ENCODE results near the gene SETBP1. TPM values are rescaled to one million over a fixed set of nuclear protein-coding genes. Genes with fewer than 3 reads are reported as not detected.

Gene SETBP1
- total and polyA plus RNA-seq, 2 of the 4 experiments (the other 2 are of a cell fraction), result 0.19 to 0.36 TPM

DNA sequence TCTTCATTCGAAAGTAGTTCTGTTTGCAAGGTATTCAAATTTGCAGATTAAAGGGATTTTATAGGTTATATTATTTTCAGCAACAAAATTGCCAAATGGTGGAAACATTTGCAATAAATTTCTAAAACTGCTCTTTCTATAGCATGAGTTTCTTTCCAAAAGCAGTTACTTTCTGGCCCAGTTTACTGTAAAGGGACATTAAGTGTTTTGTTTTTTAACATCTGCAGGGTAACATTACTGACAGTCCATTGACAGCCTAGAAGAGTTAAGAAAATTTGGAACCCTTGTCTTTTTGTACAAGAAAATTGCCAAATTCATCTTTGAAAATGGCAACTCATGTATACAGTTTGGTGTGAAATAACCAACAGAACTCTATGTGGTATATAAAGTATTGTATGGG is 375.1 kb downstream of the SETBP1 start:
- Histone ChIP-seq H4K5ac (ENCODE audit: low read depth, low read length) (no peak overlapping the region), H3K9ac (ENCODE audit: low read depth, low read length) (no peak overlapping the region), H3K9me1 (ENCODE audit: insufficient read depth, low read length) (no peaks in the 10 kb centered on the region; the same call in 1 of the 2 replicates), H3K18ac (ENCODE audit: low read depth, low read length) (no peak overlapping the region), H4K91ac (ENCODE audit: insufficient read depth, low read depth, low read length) (no peak overlapping the region), H3K9me3 (ENCODE audit: control insufficient read depth, insufficient read depth, low read length) (no peaks in the 10 kb centered on the region), H2BK15ac (ENCODE audit: low read depth, low read length) (no peak overlapping the region), H2BK120ac (ENCODE audit: low read depth, low read length) (no peak overlapping the region), H3K14ac (replicated peaks; ENCODE audit: low read depth, low read length) (no peak overlapping the region), H3K27me3 (ENCODE audit: control insufficient read depth, insufficient read depth, low read length) (no peaks in the 10 kb centered on the region), H2AK5ac (ENCODE audit: low read depth, low read length) (no peak overlapping the region), H3K36me3 (ENCODE audit: control insufficient read depth, insufficient read depth, low read length) (no peaks in the 10 kb centered on the region), H4K20me1 (ENCODE audit: insufficient read depth, low read length) (no peaks in the 10 kb centered on the region), H2AFZ (replicated peaks; ENCODE audit: low read length, poor library complexity) (no peak overlapping the region), H4K8ac (ENCODE audit: low read depth in 2 of 2, low read length in 2 of 2) (no peak overlapping the region), H3K56ac (ENCODE audit: extremely low read depth, insufficient read depth, low read length) (no peak overlapping the region), H3K23ac (ENCODE audit: low read depth, low read length) (no peak overlapping the region), H2AK9ac (replicated peaks; ENCODE audit: low read depth, low read length, poor library complexity) (no peak overlapping the region), H3K4me3 (ENCODE audit: insufficient read depth, low read depth, low read length) (no peak overlapping the region), H3K79me1 (ENCODE audit: low read depth in 1 of 2, low read length in 2 of 2) (no peaks in the 10 kb centered on the region), H3K27ac (ENCODE audit: insufficient read depth, low read length) (no peak overlapping the region), H3K4ac (ENCODE audit: low read depth, low read length) (no peak overlapping the region), H3K4me1 (ENCODE audit: control insufficient read depth, insufficient read depth, low read length) (peaks cover 15% of the 10 kb centered on the region; the same call in 1 of the 2 replicates), H2BK5ac (ENCODE audit: low read depth, low read length, poor library complexity, severe bottlenecking) (no peak overlapping the region), H2BK20ac (ENCODE audit: low read depth, low read length) (no peak overlapping the region), H3K4me2 (ENCODE audit: low read depth, low read length) (no peak overlapping the region)
- ChIA-PET CTCF (no interaction called here), POLR2A (ENCODE audit: unreplicated experiment) (no interaction called here)
- no TSS peak for BruUV-seq (replicated peaks)
- intact Hi-C loops (cut with micrococcal nuclease) (no loop called here), in situ Hi-C loops (cut with MboI; ENCODE audit: low sequenced_read_pairs) (no loop called here), dilution Hi-C loops (cut with HindIII; ENCODE audit: low sequenced_read_pairs, unreplicated experiment) (no loop called here)
- no peak for DNase-seq
- no CpG with 5 or more reads among the region's 1 CpG for WGBS, 2 experiments (ENCODE audit: extremely low coverage in 2 of 2, insufficient read length in 1 of 2)
- ATAC-seq (ENCODE audit: low read depth), result no peak
- TF ChIP-seq, protein P1, sequence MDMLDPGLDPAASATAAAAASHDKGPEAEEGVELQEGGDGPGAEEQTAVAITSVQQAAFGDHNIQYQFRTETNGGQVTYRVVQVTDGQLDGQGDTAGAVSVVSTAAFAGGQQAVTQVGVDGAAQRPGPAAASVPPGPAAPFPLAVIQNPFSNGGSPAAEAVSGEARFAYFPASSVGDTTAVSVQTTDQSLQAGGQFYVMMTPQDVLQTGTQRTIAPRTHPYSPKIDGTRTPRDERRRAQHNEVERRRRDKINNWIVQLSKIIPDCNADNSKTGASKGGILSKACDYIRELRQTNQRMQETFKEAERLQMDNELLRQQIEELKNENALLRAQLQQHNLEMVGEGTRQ (IDR thresholded peaks at IDR 0.05; ENCODE audit: low read depth, low read length), result no peak
- TF ChIP-seq BHLHE40 (IDR thresholded peaks at IDR 0.05; ENCODE audit: low read depth, low read length) (no peak), SMC3 (IDR thresholded peaks at IDR 0.05; ENCODE audit: low read depth, low read length) (no peak), FOS (IDR thresholded peaks at IDR 0.05; ENCODE audit: low read depth, low read length) (no peak), POLR2A (IDR thresholded peaks at IDR 0.05; ENCODE audit: low read depth, low read length) (no peak), RAD21 (IDR thresholded peaks at IDR 0.05; ENCODE audit: low read length) (no peak), MAZ (IDR thresholded peaks at IDR 0.05; ENCODE audit: borderline replicate concordance, low read depth, low read length) (no peak), MAFK (IDR thresholded peaks at IDR 0.05; ENCODE audit: low read depth, low read length) (no peak), NFE2L2 (IDR thresholded peaks at IDR 0.05; ENCODE audit: low read depth, low read length) (no peak), MXI1 (IDR thresholded peaks at IDR 0.05; ENCODE audit: borderline replicate concordance, low read depth, low read length) (no peak), CEBPB (IDR thresholded peaks at IDR 0.05; ENCODE audit: low read depth, low read length) (no peak), RCOR1 (IDR thresholded peaks at IDR 0.05; ENCODE audit: insufficient replicate concordance, low read length) (no peak), CHD1 (IDR thresholded peaks at IDR 0.05; ENCODE audit: low read depth, low read length) (no peak), RFX5 (IDR thresholded peaks at IDR 0.05; ENCODE audit: low read depth, low read length) (no peak)
- TF ChIP-seq, protein P2, sequence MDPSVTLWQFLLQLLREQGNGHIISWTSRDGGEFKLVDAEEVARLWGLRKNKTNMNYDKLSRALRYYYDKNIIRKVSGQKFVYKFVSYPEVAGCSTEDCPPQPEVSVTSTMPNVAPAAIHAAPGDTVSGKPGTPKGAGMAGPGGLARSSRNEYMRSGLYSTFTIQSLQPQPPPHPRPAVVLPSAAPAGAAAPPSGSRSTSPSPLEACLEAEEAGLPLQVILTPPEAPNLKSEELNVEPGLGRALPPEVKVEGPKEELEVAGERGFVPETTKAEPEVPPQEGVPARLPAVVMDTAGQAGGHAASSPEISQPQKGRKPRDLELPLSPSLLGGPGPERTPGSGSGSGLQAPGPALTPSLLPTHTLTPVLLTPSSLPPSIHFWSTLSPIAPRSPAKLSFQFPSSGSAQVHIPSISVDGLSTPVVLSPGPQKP (IDR thresholded peaks at IDR 0.05; ENCODE audit: borderline replicate concordance, low read depth, low read length), result no peak
- TF ChIP-seq, protein P3, sequence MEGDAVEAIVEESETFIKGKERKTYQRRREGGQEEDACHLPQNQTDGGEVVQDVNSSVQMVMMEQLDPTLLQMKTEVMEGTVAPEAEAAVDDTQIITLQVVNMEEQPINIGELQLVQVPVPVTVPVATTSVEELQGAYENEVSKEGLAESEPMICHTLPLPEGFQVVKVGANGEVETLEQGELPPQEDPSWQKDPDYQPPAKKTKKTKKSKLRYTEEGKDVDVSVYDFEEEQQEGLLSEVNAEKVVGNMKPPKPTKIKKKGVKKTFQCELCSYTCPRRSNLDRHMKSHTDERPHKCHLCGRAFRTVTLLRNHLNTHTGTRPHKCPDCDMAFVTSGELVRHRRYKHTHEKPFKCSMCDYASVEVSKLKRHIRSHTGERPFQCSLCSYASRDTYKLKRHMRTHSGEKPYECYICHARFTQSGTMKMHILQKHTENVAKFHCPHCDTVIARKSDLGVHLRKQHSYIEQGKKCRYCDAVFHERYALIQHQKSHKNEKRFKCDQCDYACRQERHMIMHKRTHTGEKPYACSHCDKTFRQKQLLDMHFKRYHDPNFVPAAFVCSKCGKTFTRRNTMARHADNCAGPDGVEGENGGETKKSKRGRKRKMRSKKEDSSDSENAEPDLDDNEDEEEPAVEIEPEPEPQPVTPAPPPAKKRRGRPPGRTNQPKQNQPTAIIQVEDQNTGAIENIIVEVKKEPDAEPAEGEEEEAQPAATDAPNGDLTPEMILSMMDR (conservative IDR thresholded peaks at IDR 0.05; ENCODE audit: low read depth, low read length), result no peak

Measured in IMR-90 (cell line).